GM23338 (cell line): ENCODE results near the gene C2. TPM values are rescaled to one million over a fixed set of nuclear protein-coding genes. Genes with fewer than 3 reads are reported as not detected.

Experiments
- ATAC-seq: fragments of 200-7000 bp; cut with Tn5 transposase; 3 replicates; pipeline ENCODE4 v1.9.1; 2020
- DNase-seq: peaks from one replicate; pipeline ENCODE4 v3.0.0-alpha.2; 2015; ENCODE audit warnings: low spot score
- H2AFZ ChIP-seq: fragments of 200-600 bp; sonication (generic); 2 replicates; pipeline ENCODE4 v1.8.0; 2016; ENCODE audit warnings: antibody characterized with exemption, mild to moderate bottlenecking, moderate library complexity
- H3F3A ChIP-seq: fragments of 200-600 bp; sonication (generic); replicated peaks from 2 replicates; pipeline ENCODE4 v1.8.0; 2017; ENCODE audit warnings: antibody characterized with exemption, mixed run types, low read depth
- H3K27ac ChIP-seq: fragments of 200-600 bp; sonication (generic); 2 replicates; pipeline ENCODE4 v1.6.1; 2016; ENCODE audit warnings: low read depth
- H3K27me3 ChIP-seq: fragments of 200-600 bp; sonication (generic); 2 replicates; pipeline ENCODE4 v1.8.0; 2016; ENCODE audit warnings: mild to moderate bottlenecking, mixed run types, moderate library complexity; ENCODE audit not compliant: insufficient read depth
- H3K36me3 ChIP-seq: fragments of 200-600 bp; sonication (generic); 2 replicates; pipeline ENCODE4 v1.8.0; 2016; ENCODE audit warnings: mild to moderate bottlenecking; ENCODE audit not compliant: insufficient read depth
- H3K4me1 ChIP-seq: fragments of 200-600 bp; sonication (generic); 2 replicates; pipeline ENCODE4 v1.8.0; 2016; ENCODE audit warnings: mild to moderate bottlenecking, moderate library complexity; ENCODE audit not compliant: insufficient read depth
- H3K4me2 ChIP-seq: fragments of 200-600 bp; sonication (generic); 2 replicates; pipeline ENCODE4 v1.7.1; 2017; ENCODE audit warnings: mixed run types
- H3K4me3 ChIP-seq: fragments of 200-600 bp; sonication (generic); 2 replicates; pipeline ENCODE4 v1.6.1; 2016; ENCODE audit warnings: mixed run types
- H3K79me2 ChIP-seq: fragments of 200-600 bp; sonication (generic); replicated peaks from 2 replicates; pipeline ENCODE4 v1.8.0; 2017; ENCODE audit warnings: mild to moderate bottlenecking; ENCODE audit not compliant: insufficient read depth
- H3K9me2 ChIP-seq: fragments of 200-600 bp; sonication (generic); 2 replicates; pipeline ENCODE4 v1.8.0; 2017; ENCODE audit not compliant: insufficient read depth
- H4K20me1 ChIP-seq: fragments of 200-600 bp; sonication (generic); replicated peaks from 2 replicates; pipeline ENCODE4 v1.8.0; 2017; ENCODE audit warnings: mild to moderate bottlenecking; ENCODE audit not compliant: insufficient read depth
- H3K27ac Mint-ChIP-seq: 2 replicates; pipeline ENCODE4 v1.8.0; 2020; ENCODE audit warnings: inconsistent platforms, mild to moderate bottlenecking, moderate library complexity, mixed read lengths
- H3K27me3 Mint-ChIP-seq: 3 replicates; pipeline ENCODE4 v1.8.0; 2022; ENCODE audit warnings: low read depth, mild to moderate bottlenecking, moderate library complexity, mixed read lengths, inconsistent platforms; ENCODE audit not compliant: insufficient read depth, poor library complexity
- H3K36me3 Mint-ChIP-seq: 3 replicates; pipeline ENCODE4 v1.8.0; 2021; ENCODE audit warnings: low read depth, mild to moderate bottlenecking, inconsistent platforms, moderate library complexity, mixed read lengths
- H3K4me1 Mint-ChIP-seq: 3 replicates; pipeline ENCODE4 v1.8.0; 2020; ENCODE audit warnings: mild to moderate bottlenecking, inconsistent platforms, mixed read lengths
- H3K4me3 Mint-ChIP-seq: 3 replicates; pipeline ENCODE4 v1.8.0; 2021; ENCODE audit warnings: moderate library complexity, mild to moderate bottlenecking, inconsistent platforms, mixed read lengths
- H3K9me3 Mint-ChIP-seq: 3 replicates; pipeline ENCODE4 v1.8.0; 2020; ENCODE audit warnings: moderate library complexity, mild to moderate bottlenecking, inconsistent platforms, mixed read lengths
- EZH2 ChIP-seq: fragments of 200-600 bp; sonication (generic); IDR thresholded peaks from one replicate; pipeline ENCODE4 v1.8.0; 2017; ENCODE audit warnings: antibody characterized with exemption, mild to moderate bottlenecking, low read depth; ENCODE audit not compliant: unreplicated experiment
- NANOG ChIP-seq: IDR thresholded peaks from 2 replicates; pipeline ENCODE4 v1.6.1; 2016; ENCODE audit warnings: antibody characterized with exemption, borderline replicate concordance
- STAT1 ChIP-seq: IDR thresholded peaks from one replicate; pipeline ENCODE4 v1.6.1; 2016; ENCODE audit warnings: antibody characterized with exemption; ENCODE audit not compliant: unreplicated experiment
- polyA plus RNA-seq: library from polyadenylated mRNA; unstranded; fragments of >200 nt; fragmentation: Nextera tagmentation; extraction: Ambion mirVana; gene quantifications from 2 replicates; pipeline ENCODE4 v1.2.1, GENCODE V29; 2016
- total RNA-seq: library from RNA; depleted of rRNA; stranded (reverse); fragments of >200 nt; shearing (Covaris generic); gene quantifications from 2 replicates; pipeline ENCODE4 v1.2.3, GENCODE V29; 2014
- TF ChIP-seq, protein P1 (sequence below): fragments of 250-450 bp; sonication (Bioruptor Pico); IDR thresholded peaks from 2 replicates; pipeline ENCODE4 v1.5.0; 2020; ENCODE audit warnings: mild to moderate bottlenecking, moderate library complexity
- TF ChIP-seq, protein P2 (sequence below), 2 experiments: fragments of 200-600 bp in 1 of 2; sonication (generic) in 1 of 2; conservative IDR thresholded peaks; 2 replicates each; pipeline versions ENCODE4 v1.5.1 to v1.6.1; 2016 to 2017; ENCODE audit warnings: antibody characterized with exemption in 2 of 2, low read depth in 2 of 2, mild to moderate bottlenecking in 2 of 2, moderate library complexity in 1 of 2

The C2 gene
- total and polyA plus RNA-seq, 2 experiments from 2014 or later, result 0.16 to 1.7 TPM

DNA sequence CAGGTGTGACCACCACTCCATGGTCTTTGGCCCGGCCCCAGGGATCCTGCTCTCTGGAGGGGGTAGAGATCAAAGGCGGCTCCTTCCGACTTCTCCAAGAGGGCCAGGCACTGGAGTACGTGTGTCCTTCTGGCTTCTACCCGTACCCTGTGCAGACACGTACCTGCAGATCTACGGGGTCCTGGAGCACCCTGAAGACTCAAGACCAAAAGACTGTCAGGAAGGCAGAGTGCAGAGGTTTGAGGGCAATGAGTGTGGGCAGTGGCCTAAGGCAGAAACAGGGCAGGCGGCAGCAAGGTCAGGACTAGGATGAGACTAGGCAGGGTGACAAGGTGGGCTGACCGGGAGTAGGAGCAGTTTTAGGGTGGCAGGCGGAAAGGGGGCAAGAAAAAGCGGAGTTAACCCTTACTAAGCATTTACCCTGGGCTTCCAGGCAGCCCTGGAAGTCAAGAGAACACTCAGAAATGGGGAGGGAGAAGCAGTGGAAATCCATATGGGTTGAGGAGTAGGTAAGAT is 18.9 kb downstream of the C2 start (continued):
- TF ChIP-seq, protein P1, sequence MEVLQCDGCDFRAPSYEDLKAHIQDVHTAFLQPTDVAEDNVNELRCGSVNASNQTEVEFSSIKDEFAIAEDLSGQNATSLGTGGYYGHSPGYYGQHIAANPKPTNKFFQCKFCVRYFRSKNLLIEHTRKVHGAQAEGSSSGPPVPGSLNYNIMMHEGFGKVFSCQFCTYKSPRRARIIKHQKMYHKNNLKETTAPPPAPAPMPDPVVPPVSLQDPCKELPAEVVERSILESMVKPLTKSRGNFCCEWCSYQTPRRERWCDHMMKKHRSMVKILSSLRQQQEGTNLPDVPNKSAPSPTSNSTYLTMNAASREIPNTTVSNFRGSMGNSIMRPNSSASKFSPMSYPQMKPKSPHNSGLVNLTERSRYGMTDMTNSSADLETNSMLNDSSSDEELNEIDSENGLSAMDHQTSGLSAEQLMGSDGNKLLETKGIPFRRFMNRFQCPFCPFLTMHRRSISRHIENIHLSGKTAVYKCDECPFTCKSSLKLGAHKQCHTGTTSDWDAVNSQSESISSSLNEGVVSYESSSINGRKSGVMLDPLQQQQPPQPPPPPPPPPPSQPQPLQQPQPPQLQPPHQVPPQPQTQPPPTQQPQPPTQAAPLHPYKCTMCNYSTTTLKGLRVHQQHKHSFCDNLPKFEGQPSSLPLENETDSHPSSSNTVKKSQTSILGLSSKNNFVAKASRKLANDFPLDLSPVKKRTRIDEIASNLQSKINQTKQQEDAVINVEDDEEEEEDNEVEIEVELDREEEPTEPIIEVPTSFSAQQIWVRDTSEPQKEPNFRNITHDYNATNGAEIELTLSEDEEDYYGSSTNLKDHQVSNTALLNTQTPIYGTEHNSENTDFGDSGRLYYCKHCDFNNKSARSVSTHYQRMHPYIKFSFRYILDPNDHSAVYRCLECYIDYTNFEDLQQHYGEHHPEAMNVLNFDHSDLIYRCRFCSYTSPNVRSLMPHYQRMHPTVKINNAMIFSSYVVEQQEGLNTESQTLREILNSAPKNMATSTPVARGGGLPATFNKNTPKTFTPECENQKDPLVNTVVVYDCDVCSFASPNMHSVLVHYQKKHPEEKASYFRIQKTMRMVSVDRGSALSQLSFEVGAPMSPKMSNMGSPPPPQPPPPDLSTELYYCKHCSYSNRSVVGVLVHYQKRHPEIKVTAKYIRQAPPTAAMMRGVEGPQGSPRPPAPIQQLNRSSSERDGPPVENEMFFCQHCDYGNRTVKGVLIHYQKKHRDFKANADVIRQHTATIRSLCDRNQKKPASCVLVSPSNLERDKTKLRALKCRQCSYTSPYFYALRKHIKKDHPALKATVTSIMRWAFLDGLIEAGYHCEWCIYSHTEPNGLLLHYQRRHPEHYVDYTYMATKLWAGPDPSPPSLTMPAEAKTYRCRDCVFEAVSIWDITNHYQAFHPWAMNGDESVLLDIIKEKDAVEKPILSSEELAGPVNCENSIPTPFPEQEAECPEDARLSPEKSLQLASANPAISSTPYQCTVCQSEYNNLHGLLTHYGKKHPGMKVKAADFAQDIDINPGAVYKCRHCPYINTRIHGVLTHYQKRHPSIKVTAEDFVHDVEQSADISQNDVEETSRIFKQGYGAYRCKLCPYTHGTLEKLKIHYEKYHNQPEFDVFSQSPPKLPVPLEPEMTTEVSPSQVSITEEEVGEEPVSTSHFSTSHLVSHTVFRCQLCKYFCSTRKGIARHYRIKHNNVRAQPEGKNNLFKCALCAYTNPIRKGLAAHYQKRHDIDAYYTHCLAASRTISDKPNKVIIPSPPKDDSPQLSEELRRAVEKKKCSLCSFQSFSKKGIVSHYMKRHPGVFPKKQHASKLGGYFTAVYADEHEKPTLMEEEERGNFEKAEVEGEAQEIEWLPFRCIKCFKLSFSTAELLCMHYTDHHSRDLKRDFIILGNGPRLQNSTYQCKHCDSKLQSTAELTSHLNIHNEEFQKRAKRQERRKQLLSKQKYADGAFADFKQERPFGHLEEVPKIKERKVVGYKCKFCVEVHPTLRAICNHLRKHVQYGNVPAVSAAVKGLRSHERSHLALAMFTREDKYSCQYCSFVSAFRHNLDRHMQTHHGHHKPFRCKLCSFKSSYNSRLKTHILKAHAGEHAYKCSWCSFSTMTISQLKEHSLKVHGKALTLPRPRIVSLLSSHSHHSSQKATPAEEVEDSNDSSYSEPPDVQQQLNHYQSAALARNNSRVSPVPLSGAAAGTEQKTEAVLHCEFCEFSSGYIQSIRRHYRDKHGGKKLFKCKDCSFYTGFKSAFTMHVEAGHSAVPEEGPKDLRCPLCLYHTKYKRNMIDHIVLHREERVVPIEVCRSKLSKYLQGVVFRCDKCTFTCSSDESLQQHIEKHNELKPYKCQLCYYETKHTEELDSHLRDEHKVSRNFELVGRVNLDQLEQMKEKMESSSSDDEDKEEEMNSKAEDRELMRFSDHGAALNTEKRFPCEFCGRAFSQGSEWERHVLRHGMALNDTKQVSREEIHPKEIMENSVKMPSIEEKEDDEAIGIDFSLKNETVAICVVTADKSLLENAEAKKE (CRISPR knock-in tag), result no peak
- no peak for TF ChIP-seq NANOG

DNA sequence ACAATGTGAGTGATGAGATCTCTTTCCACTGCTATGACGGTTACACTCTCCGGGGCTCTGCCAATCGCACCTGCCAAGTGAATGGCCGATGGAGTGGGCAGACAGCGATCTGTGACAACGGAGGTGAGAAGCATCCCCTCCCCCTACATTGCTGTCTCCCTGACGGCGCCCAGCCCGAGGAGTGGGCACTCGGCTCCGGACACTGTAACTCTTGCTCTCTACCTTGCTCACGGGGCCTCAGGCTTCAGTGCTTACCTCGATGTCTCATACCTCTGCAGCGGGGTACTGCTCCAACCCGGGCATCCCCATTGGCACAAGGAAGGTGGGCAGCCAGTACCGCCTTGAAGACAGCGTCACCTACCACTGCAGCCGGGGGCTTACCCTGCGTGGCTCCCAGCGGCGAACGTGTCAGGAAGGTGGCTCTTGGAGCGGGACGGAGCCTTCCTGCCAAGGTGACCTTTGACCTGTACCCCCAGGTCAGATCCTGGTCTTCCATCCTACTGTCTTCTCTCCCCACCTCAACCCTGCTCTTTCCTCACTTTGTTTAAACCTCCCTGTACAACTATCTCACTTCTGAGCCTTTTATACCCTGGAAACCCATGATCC is 19.7 kb downstream of the C2 start:
- no peak for ATAC-seq
- no peak for DNase-seq
- no peaks in the 10 kb centered on the region for H3K4me1 ChIP-seq
- Mint-ChIP-seq H3K27me3 (peaks cover 26% of the 10 kb centered on the region), H3K27ac (no peak overlapping the region), H3K9me3 (peaks cover 3% of the 10 kb centered on the region; the same call in 1 of the 3 replicates), H3K36me3 (peaks cover 3% of the 10 kb centered on the region), H3K4me1 (no peaks in the 10 kb centered on the region; the same call in 1 of the 3 replicates), H3K4me3 (no peak overlapping the region)
- H2AFZ ChIP-seq, result no peak overlapping the region
- H3K9me2 ChIP-seq, result no peaks in the 10 kb centered on the region
- H3F3A ChIP-seq, result no peaks in the 10 kb centered on the region
- H3K79me2 ChIP-seq, result no peaks in the 10 kb centered on the region
- no peaks in the 10 kb centered on the region for H3K27me3 ChIP-seq
- H3K36me3 ChIP-seq, result peaks cover 6% of the 10 kb centered on the region; the same call in 1 of the 2 replicates
- H3K4me3 ChIP-seq, result no peak overlapping the region
- no peaks in the 10 kb centered on the region for H4K20me1 ChIP-seq
- H3K27ac ChIP-seq, result no peak overlapping the region
- no peak overlapping the region for H3K4me2 ChIP-seq
- TF ChIP-seq EZH2, result no peak
- TF ChIP-seq, protein P1 (CRISPR knock-in tag), result no peak
- TF ChIP-seq, protein P2, sequence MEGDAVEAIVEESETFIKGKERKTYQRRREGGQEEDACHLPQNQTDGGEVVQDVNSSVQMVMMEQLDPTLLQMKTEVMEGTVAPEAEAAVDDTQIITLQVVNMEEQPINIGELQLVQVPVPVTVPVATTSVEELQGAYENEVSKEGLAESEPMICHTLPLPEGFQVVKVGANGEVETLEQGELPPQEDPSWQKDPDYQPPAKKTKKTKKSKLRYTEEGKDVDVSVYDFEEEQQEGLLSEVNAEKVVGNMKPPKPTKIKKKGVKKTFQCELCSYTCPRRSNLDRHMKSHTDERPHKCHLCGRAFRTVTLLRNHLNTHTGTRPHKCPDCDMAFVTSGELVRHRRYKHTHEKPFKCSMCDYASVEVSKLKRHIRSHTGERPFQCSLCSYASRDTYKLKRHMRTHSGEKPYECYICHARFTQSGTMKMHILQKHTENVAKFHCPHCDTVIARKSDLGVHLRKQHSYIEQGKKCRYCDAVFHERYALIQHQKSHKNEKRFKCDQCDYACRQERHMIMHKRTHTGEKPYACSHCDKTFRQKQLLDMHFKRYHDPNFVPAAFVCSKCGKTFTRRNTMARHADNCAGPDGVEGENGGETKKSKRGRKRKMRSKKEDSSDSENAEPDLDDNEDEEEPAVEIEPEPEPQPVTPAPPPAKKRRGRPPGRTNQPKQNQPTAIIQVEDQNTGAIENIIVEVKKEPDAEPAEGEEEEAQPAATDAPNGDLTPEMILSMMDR (conservative IDR thresholded peaks at IDR 0.05; ENCODE audit: low read depth in 2 of 2), result no peak
- no peak for TF ChIP-seq STAT1
